Measurements from ENCODE around the gene SNTG2.

DNA sequence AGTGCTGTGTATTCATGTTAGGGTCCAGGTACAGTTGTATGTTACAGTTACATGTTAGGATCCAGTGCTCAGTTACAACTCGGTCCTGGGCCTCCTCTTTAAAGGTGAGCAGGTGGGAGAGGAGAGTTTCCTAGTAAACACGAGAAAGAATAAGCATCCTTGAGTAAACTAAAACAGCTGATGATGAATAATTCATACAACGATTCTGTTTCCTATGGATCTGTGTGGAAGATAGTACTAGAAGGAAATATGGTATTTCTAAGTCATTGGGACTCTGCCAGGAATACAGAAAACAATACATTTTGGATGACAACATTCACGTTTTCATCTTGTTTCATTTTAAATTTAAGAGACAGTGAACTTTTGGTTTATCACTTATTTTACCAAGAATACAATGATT lies 29.5 kb downstream of the SNTG2 start:
- TF ChIP-seq EP300 (IDR thresholded peaks at IDR 0.05), result no peak
- TF ChIP-seq, protein P1, sequence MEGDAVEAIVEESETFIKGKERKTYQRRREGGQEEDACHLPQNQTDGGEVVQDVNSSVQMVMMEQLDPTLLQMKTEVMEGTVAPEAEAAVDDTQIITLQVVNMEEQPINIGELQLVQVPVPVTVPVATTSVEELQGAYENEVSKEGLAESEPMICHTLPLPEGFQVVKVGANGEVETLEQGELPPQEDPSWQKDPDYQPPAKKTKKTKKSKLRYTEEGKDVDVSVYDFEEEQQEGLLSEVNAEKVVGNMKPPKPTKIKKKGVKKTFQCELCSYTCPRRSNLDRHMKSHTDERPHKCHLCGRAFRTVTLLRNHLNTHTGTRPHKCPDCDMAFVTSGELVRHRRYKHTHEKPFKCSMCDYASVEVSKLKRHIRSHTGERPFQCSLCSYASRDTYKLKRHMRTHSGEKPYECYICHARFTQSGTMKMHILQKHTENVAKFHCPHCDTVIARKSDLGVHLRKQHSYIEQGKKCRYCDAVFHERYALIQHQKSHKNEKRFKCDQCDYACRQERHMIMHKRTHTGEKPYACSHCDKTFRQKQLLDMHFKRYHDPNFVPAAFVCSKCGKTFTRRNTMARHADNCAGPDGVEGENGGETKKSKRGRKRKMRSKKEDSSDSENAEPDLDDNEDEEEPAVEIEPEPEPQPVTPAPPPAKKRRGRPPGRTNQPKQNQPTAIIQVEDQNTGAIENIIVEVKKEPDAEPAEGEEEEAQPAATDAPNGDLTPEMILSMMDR (IDR thresholded peaks at IDR 0.05), result no peak

All from tibial nerve (tissue), 4 donors.